Amniotic stem cell (primary cell): ENCODE results near the gene C1orf21.

Experiments used
- DNase-seq: peaks from one replicate; lab custom pipeline; 2025; lab: John Stamatoyannopoulos, UW

Gene C1orf21

GRCh38 chr1:184626076-184627006 lies 239.5 kb downstream of the C1orf21 start:
- no peak for DNase-seq

- no peak for DNase-seq
These were observed 240.1 kb downstream of the C1orf21 start for GRCh38 chr1:184627007-184627341.

GRCh38 chr1:184629266-184629665 lies 242.4 kb downstream of the C1orf21 start:
- no peak for DNase-seq

- no peak for DNase-seq
These were observed 243.8 kb downstream of the C1orf21 start for GRCh38 chr1:184630679-184631060.

- DNase-seq: no peak
These were observed 245.8 kb downstream of the C1orf21 start for GRCh38 chr1:184632415-184633175.

- no peak for DNase-seq
These were observed 247.0 kb downstream of the C1orf21 start for GRCh38 chr1:184633785-184634184.

- DNase-seq: no peak
These were observed 247.5 kb downstream of the C1orf21 start for GRCh38 chr1:184634296-184634695.

GRCh38 chr1:184635347-184635979 lies 248.6 kb downstream of the C1orf21 start:
- no peak for DNase-seq

GRCh38 chr1:184635980-184636431 lies 249.2 kb downstream of the C1orf21 start:
- no peak for DNase-seq

GRCh38 chr1:184637664-184638240 lies 250.9 kb downstream of the C1orf21 start:
- no peak for DNase-seq

- no peak for DNase-seq
These were observed 252.4 kb downstream of the C1orf21 start for GRCh38 chr1:184639205-184639604.

- no peak for DNase-seq
These were observed 253.7 kb downstream of the C1orf21 start for GRCh38 chr1:184640505-184640904.

- no peak for DNase-seq
These were observed 255.1 kb downstream of the C1orf21 start for GRCh38 chr1:184641894-184642293.

GRCh38 chr1:184643661-184644060 lies 256.8 kb downstream of the C1orf21 start:
- no peak for DNase-seq

GRCh38 chr1:184644771-184645170 lies 257.9 kb downstream of the C1orf21 start:
- DNase-seq: no peak

GRCh38 chr1:184646178-184646701 lies 259.4 kb downstream of the C1orf21 start:
- no peak for DNase-seq

- DNase-seq: no peak
These were observed 260.0 kb downstream of the C1orf21 start for GRCh38 chr1:184646824-184647223.

GRCh38 chr1:184647471-184647870 lies 260.6 kb downstream of the C1orf21 start:
- DNase-seq: no peak

GRCh38 chr1:184648160-184648855 lies 261.5 kb downstream of the C1orf21 start:
- no peak for DNase-seq

- no peak for DNase-seq
These were observed 262.0 kb downstream of the C1orf21 start for GRCh38 chr1:184648856-184649201.

GRCh38 chr1:184649451-184649888 lies 262.6 kb downstream of the C1orf21 start:
- DNase-seq: no peak
